NCI-H460 (cell line): ENCODE data around the gene CDC42EP4. TPM values are rescaled to one million over a fixed set of nuclear protein-coding genes. Genes with fewer than 3 reads are reported as not detected.

Experiments used
- DNase-seq: peaks from one replicate; pipeline ENCODE4 v3.0.0-alpha.2; 2016; ENCODE audit warnings: low read depth; ENCODE audit errors: extremely low read depth
- polyA plus RNA-seq: library from polyadenylated mRNA; depleted of rRNA; stranded (reverse); fragments of >200 nt; gene quantifications from 2 replicates; pipeline ENCODE4 v1.2.3, GENCODE V29; 2014; cell fraction: nucleus; rRNA removed
- total RNA-seq: library from RNA; depleted of rRNA; stranded (reverse); fragments of >200 nt; shearing (Covaris generic); gene quantifications from 2 replicates; pipeline ENCODE4 v1.2.3, GENCODE V29; 2014; rRNA removed

Gene CDC42EP4, protein sequence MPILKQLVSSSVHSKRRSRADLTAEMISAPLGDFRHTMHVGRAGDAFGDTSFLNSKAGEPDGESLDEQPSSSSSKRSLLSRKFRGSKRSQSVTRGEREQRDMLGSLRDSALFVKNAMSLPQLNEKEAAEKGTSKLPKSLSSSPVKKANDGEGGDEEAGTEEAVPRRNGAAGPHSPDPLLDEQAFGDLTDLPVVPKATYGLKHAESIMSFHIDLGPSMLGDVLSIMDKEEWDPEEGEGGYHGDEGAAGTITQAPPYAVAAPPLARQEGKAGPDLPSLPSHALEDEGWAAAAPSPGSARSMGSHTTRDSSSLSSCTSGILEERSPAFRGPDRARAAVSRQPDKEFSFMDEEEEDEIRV
- total RNA-seq = 49.3 and 50.9 TPM in 2 replicates
- polyA plus RNA-seq = 16.4 and 21.4 TPM in 2 replicates

DNA sequence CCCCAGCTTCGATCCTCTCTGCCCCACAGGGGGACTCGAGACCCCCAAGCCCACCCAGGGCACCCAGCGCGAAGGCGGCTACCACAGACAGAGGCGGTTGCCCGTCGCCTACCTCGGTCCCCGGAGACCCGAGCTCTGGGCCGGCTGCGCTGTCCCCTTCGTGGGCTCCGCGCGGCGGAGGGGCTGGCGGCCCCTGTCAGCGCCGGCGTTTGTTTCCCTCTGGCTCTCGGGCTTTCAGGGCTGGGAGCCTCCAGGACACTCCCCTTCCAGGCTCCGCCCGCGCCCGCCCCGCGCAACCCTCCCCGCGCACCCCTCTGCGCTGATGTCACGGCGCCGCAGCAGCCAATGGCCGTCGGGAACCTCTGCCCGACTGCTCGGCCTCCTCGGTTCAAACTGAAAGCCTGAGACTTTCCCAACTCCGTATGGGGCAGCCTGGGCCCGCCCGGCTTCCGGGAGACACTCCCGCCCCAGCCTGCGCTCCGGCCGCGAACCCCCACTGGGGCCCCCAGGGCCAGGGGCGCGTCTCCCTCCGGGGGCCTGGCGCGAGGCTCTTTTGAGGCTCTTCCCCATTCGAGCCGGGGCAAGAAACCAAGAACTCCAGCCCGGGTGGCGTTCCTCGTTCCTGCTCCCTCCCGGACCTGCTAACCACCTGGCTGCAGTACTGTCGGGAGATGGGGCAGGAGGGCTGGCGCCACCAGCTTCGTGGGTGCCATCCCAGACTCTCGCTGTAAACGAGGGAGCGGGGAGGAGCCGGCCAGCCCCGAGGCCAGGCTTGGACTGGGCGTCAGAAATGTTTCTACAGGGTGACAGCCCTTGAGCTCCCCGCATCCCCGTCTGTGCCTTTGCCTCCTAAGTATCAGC lies at the start of gene CDC42EP4:
Gene CDC42EP4, minus strand, starts transcription at position 221 of the 861 bp plus-strand sequence. CDS start 25,501 bp downstream, outside the sequence.
- DNase-seq = peak; percentile 94

DNA sequence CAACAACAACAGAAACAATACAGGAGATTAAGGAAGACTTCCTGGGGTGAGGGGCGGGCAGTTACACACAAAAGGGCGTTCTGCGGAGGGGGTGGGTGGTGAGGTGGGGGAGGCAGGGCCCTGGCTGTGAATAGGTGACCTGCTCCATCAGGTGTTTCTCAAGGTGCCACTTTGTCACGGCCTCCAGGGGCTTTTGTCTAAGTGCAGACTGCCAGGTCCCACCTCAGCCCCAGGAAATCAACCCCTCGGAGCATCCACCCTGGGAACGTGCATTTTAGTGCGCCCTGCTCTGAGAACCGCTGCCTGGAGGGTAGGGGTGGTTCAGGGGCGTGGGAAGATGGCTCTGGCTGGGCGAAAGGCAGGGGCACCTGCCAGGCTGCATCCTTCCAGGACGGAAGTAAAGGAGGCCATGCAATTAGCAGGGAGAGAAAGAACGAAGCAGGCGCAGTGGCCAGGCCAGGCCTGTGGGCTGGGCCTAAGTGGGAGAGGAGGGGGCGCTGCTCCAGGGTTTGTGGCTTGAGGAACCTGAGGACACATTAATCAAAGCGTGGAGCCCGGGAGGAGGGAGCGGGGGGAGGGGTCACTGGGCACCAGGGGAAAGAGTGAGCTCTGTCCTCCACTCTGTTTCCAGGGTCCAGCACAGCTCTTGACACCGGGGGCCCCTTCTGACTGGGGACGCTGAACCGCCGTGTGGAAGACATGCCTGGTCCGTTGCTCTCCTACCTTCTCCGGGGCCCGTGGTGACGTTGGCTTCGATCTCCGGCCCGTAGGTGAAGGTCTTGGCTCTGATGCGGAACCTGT lies 49.4 kb upstream of the CDC42EP4 start:
- no peak for DNase-seq

DNA sequence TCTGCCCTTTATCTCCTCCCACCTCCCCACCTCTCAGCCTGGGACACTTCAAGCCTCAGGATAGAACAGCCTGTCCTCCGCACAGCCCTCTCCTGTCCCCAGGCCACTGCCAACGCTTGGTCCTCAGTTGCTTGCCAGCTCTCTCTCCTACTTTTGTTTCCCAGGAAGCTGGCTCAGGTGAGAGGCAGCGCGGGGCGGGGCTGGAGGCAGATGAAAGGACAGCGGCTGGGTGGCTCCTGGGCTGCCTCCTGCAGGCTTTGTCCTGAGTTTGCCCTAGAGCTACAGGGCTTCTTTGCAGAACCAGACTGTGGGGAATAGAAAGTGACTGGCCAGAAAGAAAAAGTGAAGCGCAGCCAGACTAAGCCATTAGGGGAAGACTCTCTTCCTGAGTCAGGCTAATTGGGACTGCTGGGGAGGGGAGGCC lies 48.2 kb upstream of the CDC42EP4 start:
- no peak for DNase-seq

DNA sequence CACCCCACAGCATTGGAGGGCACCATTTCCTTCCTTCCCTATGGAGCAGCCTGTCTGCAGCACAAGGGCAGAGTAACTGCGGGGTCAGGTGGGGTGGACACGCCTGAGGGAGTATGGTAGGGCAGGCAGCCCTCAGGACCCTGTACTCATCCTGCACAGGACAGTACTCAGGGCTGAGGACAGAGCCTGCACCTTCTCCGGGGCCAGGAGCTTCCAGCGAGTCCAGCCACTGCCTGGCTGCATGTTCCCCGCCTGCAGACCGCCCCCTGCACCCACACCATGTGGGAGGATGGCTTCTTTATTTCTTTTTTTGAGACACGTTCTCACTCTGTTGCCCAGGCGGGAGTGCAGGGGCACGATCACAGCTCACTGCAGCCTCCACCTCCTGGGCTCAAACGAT lies 47.6 kb upstream of the CDC42EP4 start:
- DNase-seq = no peak

DNA sequence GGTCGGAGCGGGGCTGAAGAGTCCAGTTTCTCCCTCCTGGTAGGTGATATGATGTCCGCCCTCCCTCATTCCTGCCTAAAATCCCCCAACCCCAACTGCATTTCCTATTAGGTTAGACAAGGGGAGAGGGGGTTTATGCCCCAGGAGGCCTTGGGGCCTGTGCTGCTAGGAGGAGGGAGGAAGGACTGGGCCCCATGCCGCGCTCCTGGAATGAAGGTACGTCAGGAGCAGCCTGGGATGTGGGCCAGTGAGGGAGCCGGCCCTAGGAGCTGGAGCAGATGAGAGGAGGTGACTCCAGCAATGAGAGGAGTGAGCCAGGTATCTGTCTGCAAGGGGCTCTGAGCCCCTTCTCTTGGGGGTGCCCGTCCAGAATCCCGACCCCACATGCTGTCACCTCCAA lies 46.9 kb upstream of the CDC42EP4 start:
- no peak for DNase-seq

DNA sequence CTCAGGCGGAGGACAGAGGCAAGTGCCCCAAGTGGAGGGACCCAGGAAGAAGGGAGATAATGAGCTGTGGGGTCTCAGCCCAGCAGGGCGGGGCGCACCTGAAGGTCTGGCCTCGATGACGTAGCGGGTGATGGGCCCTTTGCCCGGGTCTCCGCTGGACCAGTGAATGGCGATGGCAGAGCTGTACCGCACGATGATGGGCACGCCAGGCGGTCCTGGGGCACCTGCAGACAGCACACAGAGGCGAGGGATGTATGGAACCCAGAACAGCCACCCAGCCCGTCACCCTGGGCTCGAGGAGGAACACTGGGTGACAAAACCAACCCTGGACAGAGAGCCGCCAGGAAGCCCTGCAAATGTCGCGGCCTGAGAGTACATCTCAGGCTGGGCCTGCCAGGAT lies 46.2 kb upstream of the CDC42EP4 start:
- DNase-seq = no peak

DNA sequence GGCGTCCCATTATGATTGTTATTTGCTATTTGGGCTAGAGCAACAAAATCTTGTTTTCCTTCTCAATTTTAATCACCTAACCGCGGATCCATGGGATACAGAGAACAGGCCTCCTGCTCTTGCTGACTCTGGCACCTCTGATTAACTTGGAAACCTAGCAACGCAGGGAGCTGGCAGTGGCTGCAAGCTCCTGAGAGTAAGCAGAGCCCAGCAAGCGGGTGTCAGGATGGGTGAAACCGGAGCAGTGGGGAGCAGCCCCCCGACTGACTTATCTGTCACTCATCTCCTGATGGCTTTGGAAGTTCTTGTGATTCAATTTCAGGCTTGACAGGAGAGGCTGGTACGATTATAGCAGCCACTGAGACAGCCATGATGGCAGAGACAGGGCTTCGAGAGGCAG lies 45.5 kb upstream of the CDC42EP4 start:
- no peak for DNase-seq

DNA sequence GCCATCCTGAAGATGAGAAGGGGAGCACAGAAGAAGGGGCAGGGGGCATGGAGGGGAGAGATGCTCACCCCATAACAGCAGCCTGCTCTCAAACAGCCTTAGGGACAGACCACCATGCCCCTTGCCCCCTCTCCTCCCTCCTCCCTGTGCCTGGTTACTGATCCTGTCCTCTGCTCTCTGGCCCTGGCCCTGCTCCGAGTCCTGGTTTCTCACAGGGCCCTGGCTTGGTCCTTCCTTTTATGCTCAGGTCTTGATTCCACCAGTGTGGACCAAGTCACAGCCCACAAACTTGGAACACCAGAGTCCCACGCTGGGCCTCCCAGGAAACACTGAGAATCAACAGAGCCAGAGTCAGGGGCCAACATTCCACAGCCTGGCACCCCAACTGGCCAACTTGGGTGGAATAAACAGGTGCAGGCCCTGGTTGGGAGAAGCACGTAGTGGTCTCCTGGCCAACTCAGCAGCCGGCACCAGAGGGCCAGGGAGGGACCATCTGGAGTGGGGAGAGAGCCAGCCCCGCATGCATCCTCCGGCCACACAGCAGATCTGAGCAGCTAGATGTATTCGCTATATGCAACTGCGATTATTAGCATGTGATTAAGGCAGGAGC lies 44.9 kb upstream of the CDC42EP4 start:
- no peak for DNase-seq

DNA sequence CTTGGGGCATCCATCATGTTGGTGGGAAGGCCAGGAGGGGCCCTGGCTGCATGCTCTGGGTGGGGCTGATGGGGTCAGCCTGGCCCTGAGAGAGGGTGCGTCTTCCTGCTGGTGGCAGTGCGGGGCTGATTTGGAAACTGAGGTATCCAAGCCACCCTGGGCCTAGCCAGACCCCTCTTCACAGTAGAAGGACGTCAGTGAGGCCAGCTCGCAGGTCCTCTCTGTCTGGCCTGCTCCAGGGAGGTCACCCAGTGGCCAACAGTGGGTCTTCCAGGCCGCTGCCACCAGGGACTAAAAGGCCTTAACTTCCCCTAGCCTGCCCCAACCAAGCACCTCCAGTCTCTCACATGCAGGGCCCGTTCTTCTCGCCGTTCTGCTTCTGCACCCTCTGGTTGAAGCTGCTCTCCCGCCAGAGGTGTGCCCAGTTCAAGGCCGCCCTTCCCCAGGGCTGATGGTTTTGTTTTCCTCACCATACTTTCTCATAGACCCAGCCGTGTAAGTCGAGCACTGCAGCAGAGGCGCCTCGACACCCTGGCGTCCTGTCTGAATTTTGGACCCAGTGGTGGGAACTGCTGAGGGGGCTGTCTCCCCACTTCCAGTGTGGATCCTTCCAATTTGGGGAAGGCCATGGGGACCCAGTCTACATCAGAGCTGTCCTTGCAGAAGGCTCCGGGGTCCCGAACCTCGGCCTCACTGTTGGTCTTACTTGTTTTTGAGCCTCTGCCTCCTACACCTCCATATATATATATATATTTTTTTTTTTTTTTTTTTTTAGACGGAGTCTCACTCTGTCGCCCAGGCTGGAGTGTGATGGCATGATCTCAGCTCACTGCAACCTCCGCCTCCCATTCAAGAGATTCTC lies 42.9 kb upstream of the CDC42EP4 start:
- no peak for DNase-seq

DNA sequence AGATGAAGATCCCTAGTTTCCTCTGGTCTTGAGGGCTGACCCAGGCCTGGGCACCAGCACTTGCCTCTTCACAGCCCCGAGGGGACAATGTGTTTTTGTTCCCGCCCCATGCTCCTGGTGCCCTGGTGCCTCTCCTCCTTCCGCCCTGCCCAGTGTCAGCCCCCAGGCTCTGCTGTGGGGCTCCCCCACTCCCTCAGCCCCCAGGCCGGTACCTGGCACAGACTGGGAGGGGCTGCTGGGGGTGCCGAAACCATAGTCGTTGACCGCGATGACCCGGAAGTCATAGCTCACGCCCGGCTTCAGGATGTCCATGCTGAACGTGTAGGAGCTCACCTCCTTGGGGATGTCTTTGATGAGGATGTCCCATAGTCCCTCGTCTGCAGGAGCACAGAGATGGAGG lies 40.5 kb upstream of the CDC42EP4 start:
- no peak for DNase-seq

DNA sequence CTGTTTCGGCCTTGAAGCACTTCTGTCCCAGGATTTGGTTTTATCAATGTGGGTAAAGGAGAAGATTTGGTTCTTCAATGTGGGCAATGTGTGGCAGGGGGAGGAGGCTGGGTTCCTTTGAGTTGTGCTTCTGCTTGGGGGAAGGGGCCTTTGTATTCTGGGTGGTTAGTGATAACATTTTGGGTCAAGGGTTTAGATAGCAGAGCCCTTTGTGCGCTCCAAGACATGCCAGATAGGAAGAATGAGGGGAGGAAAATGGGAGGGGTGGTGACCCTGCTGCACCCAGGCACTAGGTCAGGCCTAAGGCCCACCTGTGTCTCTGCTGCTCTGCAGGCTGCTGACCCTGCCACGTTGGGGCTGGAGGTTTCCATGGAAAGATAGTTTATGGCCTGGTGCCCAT lies 40.0 kb upstream of the CDC42EP4 start:
- DNase-seq = no peak

DNA sequence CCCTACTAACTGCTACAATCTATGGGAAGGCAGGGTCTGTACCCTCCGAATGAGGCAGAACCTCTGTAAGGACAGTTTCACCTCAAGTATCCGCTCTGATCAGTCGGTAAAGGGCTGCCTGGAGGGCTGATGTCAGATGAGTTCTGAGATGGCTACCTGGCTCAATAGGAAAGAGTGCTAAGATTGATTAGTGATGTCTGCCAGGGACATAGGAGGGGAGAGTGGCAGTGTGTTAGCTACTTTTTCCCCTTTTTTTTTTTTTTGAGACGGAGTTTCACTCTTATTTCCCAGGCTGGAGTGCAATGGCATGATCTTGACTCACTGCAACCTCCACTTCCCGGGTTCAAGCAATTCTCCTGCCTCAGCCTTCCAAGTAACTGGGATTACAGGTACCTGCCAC lies 39.1 kb upstream of the CDC42EP4 start:
- DNase-seq = no peak

DNA sequence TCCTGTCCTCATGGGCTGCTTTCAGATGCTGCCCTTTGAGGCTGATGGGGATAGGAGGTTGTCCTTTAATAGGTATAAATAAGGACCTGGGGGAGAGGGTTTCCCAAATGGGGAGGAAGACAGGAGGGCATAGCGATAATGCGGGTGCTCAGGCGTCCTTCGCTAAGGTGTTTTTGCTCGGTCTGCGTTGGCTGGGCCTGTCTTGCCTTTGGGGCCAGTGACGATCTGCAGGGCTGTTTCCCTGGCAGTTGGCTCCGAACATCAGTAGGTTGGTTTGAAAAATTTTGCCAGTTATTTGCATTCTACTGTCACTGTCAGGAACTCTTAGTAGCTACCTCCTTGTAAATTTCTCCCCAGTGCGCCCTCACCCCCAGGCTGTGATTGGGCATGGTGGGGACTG lies 37.8 kb upstream of the CDC42EP4 start:
- no peak for DNase-seq

DNA sequence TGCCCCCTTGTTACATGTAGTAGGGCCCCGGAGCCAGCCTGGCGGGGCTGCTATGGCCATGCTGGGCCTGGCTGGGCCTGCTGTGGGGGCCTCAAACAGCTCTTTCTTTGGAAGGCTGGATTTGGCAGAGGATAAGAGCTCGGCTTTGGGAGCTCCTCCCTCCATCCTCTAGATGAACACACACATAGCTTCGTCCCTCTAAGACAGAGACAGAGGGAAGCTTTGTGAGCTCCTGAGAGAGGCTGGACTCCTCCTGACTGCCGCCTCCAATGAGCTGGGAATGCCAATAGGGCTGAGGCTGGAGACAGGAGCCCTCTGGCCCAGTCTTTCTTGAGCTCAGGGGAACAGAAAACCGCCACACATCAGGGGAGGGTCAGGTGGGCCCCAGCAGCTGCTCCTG lies 37.3 kb upstream of the CDC42EP4 start:
- DNase-seq = no peak

DNA sequence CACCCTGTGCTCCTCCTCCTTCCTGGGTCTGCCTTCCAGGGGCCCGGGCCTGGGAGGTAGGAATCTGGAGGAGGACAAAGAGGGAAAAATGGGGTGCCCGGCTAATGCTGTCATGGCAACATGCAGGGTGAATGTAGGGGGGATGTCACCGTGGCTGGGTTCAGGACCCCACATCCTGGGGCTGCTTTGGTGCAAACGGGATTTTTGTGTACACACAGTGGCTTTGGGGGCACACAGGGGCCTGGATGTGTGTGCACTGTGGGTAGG lies 37.0 kb upstream of the CDC42EP4 start:
- DNase-seq = no peak

DNA sequence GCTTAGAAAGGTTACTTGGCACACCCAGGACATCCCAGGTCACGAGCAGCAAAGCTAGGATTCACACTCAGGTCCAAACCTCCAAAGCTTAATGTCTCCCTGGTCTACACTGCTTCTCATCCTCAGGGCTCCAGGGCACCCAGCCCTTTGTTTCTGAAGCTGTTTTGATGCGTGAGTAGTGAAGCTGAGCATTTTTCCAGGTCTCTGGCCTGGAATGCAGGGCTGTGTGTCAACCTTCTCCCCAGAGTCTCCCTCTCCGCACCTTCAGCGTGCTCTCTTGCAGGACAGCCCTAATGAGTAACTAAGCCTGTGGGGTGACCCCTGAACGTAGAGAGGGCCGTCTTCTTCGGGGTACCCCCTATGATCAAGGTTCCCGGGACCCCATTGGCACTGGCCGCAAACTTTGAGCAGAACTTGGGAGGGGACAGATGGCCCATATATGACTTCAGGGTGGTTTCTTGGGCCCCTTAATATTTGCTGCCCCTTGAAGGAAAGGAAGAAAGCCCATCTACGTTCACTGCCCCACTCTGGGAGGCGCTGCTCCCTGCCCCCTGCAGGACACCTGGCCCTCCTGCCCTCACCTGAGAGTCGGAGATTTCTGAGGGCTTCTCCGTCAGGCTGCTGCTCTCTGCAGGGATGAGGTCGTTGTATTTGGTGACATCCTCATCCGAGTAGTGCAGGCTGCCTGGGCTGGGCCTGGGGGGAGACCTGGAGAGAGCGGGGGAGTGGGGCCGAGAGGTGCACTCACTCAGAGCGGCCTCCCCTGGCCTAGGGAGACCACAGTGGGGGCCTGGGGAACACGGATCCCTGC lies 36.4 kb upstream of the CDC42EP4 start:
- no peak for DNase-seq

DNA sequence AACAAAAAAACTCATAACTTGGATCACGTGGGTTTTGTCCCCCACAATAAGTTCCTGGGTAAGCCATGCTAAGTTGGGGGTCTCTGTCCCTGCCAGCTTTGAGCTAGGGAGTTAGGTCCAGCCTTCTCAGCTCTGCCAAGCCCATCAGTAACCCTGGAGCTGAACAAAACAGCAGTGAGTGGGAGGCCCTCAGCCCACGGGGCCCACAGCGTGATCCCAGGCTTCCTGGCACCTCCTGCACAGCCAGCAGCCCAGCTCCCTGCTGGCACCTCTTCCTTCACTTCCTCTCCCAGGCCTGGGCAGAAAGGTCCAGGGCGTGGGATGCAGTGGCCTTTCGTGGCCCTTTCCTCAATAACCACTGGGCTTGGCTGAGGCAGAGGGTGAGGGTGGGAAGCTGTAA lies 35.5 kb upstream of the CDC42EP4 start:
- no peak for DNase-seq

DNA sequence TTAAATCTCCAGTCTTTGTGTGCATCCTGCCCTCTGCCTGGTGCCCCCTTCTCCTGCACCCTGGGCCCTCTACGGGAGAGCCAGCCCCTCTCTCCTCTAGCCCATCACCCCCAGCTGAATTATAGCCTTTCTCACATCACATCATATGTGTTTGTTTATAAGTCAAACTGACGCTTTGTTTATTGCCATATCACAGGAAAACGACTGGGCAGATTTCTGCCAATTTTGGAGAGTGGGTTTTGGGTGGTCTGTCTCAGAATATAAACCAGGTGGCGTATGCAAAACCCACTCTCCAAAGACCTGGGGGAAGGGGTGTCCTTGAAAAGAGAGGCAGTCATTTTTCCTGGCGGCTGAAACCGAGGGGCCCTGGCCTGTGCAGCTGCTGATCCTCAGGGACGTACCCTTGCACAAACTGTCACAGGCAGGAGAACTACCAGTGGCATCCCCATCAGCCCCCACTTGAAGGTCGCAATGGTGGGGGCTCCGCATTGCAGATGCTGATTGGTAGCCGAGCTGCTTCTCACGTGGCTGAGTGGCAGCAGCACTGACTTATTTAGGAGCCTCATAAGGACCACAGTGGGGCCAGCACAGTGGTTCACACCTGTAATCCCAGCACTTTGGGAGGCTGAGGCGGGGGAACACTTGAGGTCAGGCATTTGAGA lies 34.8 kb upstream of the CDC42EP4 start:
- DNase-seq = no peak
